GM12878 (cell line): ENCODE measurements around the gene S100A8. TPM values are rescaled to one million over a fixed set of nuclear protein-coding genes. Genes with fewer than 3 reads are reported as not detected.

Experiments
- ATAC-seq: fragments of 200-7000 bp; cut with Tn5 transposase; 3 replicates; pipeline ENCODE4 v1.9.1; 2020; ENCODE audit warnings: mild to moderate bottlenecking, moderate library complexity
- BruUV-seq: library from RNA; stranded (reverse); fragments of 400-500 nt; replicated peaks from 2 replicates; lab custom pipeline; 2021; lab: Mats Ljungman, UMichigan
- CTCF ChIA-PET: fragments of 300-600 bp; sonication (Branson Sonifier 250); formaldehyde crosslinking; extraction: SDS; loops from one replicate; lab custom pipeline; 2021; ENCODE audit warnings: inconsistent platforms; lab: Yijun Ruan, JAX
- POLR2A ChIA-PET: fragments of 350-600 bp; formaldehyde crosslinking; extraction: SDS; loops from one replicate; lab custom pipeline; 2021; ENCODE audit warnings: inconsistent platforms; lab: Charles Lee
- RAD21 ChIA-PET: fragments of 300-600 bp; sonication (Branson Sonifier 250); formaldehyde crosslinking; loops from one replicate; lab custom pipeline; 2023; ENCODE audit warnings: antibody characterized with exemption; ENCODE audit not compliant: unreplicated experiment; lab: Charles Lee
- SMC1A ChIA-PET: fragments of 300-600 bp; sonication (Branson Sonifier 250); formaldehyde crosslinking; loops from one replicate; lab custom pipeline; 2023; ENCODE audit not compliant: unreplicated experiment, uncharacterized antibody; lab: Charles Lee
- DNase-seq: peaks from one replicate; pipeline ENCODE4 v3.0.0-alpha.2; 2011; ENCODE audit warnings: low read depth, low spot score
- FAIRE-seq: peaks from 3 replicates; lab custom pipeline; 2011; peaks lifted over from hg19 to GRCh38; lab: Jason Lieb, UNC
- H2AFZ ChIP-seq: 2 replicates; pipeline ENCODE4 v1.6.0; 2011; ENCODE audit warnings: low read depth, low read length, control low read depth; ENCODE audit not compliant: control insufficient read depth
- H3K27ac ChIP-seq: 2 replicates; pipeline ENCODE4 v1.5.1; 2011; ENCODE audit warnings: control low read depth; ENCODE audit not compliant: control insufficient read depth, insufficient read depth
- H3K27me3 ChIP-seq, 2 experiments: replicated peaks in 1 of 2; 2 replicates each; pipeline versions ENCODE4 v1.6.0 to v1.6.1; 2011; ENCODE audit warnings: low read length in 1 of 2; ENCODE audit not compliant: control insufficient read depth in 2 of 2, insufficient read depth in 2 of 2
- H3K36me3 ChIP-seq, 2 experiments: 2 replicates each; pipeline ENCODE4 v1.5.1; 2011; ENCODE audit warnings: low read length in 1 of 2; ENCODE audit not compliant: control insufficient read depth in 2 of 2, insufficient read depth in 2 of 2
- H3K4me1 ChIP-seq: 2 replicates; pipeline ENCODE4 v1.6.1; 2011; ENCODE audit warnings: mild to moderate bottlenecking, low read length, moderate library complexity, mixed read lengths; ENCODE audit not compliant: control insufficient read depth, insufficient read depth
- H3K4me2 ChIP-seq: 2 replicates; pipeline ENCODE4 v1.6.0; 2011; ENCODE audit warnings: control low read depth; ENCODE audit not compliant: control insufficient read depth, insufficient read depth
- H3K4me3 ChIP-seq: fragments of 200-600 bp; sonication (generic); 2 replicates; pipeline ENCODE4 v1.5.1; 2016
- H3K79me2 ChIP-seq: 2 replicates; pipeline ENCODE4 v1.6.0; 2011; ENCODE audit warnings: low read length; ENCODE audit not compliant: control insufficient read depth, insufficient read depth
- H3K9ac ChIP-seq: 2 replicates; pipeline ENCODE4 v1.8.0; 2011; ENCODE audit warnings: low read length, control low read depth, mixed read lengths; ENCODE audit not compliant: control insufficient read depth, insufficient read depth
- H3K9me3 ChIP-seq: replicated peaks from 3 replicates; pipeline ENCODE4 v1.5.1; 2011; ENCODE audit warnings: mild to moderate bottlenecking, low read length; ENCODE audit not compliant: control insufficient read depth, insufficient read depth
- H4K20me1 ChIP-seq: 2 replicates; pipeline ENCODE4 v1.6.0; 2011; ENCODE audit not compliant: control insufficient read depth, insufficient read depth
- ASH2L ChIP-seq: fragments of 300-600, 200-600 bp; sonication (generic); IDR thresholded peaks from 2 replicates; pipeline ENCODE4 v1.6.1; 2017; ENCODE audit warnings: low read depth, mild to moderate bottlenecking, borderline replicate concordance
- ATF3 ChIP-seq: IDR thresholded peaks from 2 replicates; pipeline ENCODE4 v1.6.1; 2011; ENCODE audit warnings: low read depth, mild to moderate bottlenecking, low read length, moderate library complexity, borderline replicate concordance; ENCODE audit errors: extremely low read depth
- BACH1 ChIP-seq: fragments of 450-650 bp; IDR thresholded peaks from 2 replicates; pipeline ENCODE4 v1.6.1; 2017; ENCODE audit warnings: mild to moderate bottlenecking, borderline replicate concordance
- CREB1 ChIP-seq: IDR thresholded peaks from 2 replicates; pipeline ENCODE4 v1.6.1; 2012; ENCODE audit warnings: low read depth, mild to moderate bottlenecking, inconsistent platforms
- ESRRA ChIP-seq: IDR thresholded peaks from 2 replicates; pipeline ENCODE4 v1.6.1; 2012; ENCODE audit warnings: mild to moderate bottlenecking, low read length, improper control_type of control experiment
- ETV6 ChIP-seq, 2 experiments: fragments of 450-650 bp in 1 of 2; IDR thresholded peaks in 1 of 2; conservative IDR thresholded peaks in 1 of 2; 2 replicates each; pipeline ENCODE4 v1.6.1; 2014; ENCODE audit warnings: antibody characterized with exemption in 1 of 2, borderline replicate concordance in 1 of 2, low read depth in 1 of 2, mild to moderate bottlenecking in 1 of 2, moderate library complexity in 1 of 2
- FOXM1 ChIP-seq: IDR thresholded peaks from 2 replicates; pipeline ENCODE4 v1.6.1; 2012; ENCODE audit warnings: low read depth, mild to moderate bottlenecking, inconsistent platforms, low read length, moderate library complexity
- GABPA ChIP-seq: IDR thresholded peaks from 2 replicates; pipeline ENCODE4 v1.6.1; 2014; ENCODE audit warnings: antibody characterized with exemption, low read depth, mild to moderate bottlenecking, inconsistent platforms
- IRF3 ChIP-seq: fragments of 450-650 bp; IDR thresholded peaks from 2 replicates; pipeline ENCODE4 v1.6.1; 2014; ENCODE audit warnings: mild to moderate bottlenecking
- KAT2A ChIP-seq: conservative IDR thresholded peaks from 2 replicates; pipeline ENCODE4 v1.6.1; 2011; ENCODE audit warnings: low read depth, low read length; ENCODE audit not compliant: control insufficient read depth
- MEF2B ChIP-seq: fragments of 450-650 bp; IDR thresholded peaks from 2 replicates; pipeline ENCODE4 v1.6.1; 2018; ENCODE audit warnings: mild to moderate bottlenecking, moderate library complexity; ENCODE audit not compliant: partially characterized antibody, poor library complexity, severe bottlenecking
- MTA3 ChIP-seq: IDR thresholded peaks from 2 replicates; pipeline ENCODE4 v1.6.1; 2012; ENCODE audit warnings: low read length, inconsistent platforms, borderline replicate concordance
- RCOR1 ChIP-seq: conservative IDR thresholded peaks from 2 replicates; pipeline ENCODE4 v1.6.1; 2012; ENCODE audit warnings: low read depth, low read length, improper control_type of control experiment
- RELA ChIP-seq: fragments of 450-650 bp; IDR thresholded peaks from 2 replicates; pipeline ENCODE4 v1.8.0; 2014; ENCODE audit warnings: borderline replicate concordance; ENCODE audit not compliant: partially characterized antibody
- SRF ChIP-seq, 2 experiments: IDR thresholded peaks; 2 replicates each; pipeline ENCODE4 v1.6.1; 2011; ENCODE audit warnings: low read depth in 2 of 2, low read length in 2 of 2, mild to moderate bottlenecking in 1 of 2, moderate library complexity in 1 of 2
- STAT1 ChIP-seq: fragments of 450-650 bp; conservative IDR thresholded peaks from 2 replicates; pipeline ENCODE4 v1.6.1; 2014; ENCODE audit warnings: antibody characterized with exemption, mild to moderate bottlenecking
- STAT3 ChIP-seq: IDR thresholded peaks from 2 replicates; pipeline ENCODE4 v1.6.1; 2011; ENCODE audit warnings: low read depth, low read length, improper control_type of control experiment
- YY1 ChIP-seq: IDR thresholded peaks from 2 replicates; pipeline ENCODE4 v1.6.1; 2011; ENCODE audit warnings: low read depth, mild to moderate bottlenecking, low read length
- ZNF687 ChIP-seq: fragments of 450-650 bp; IDR thresholded peaks from 2 replicates; pipeline ENCODE4 v1.6.1; 2017; ENCODE audit warnings: mild to moderate bottlenecking, moderate library complexity
- WGBS: methylation state at CpG from one replicate; pipeline ENCODE4 v1.1.6; 2016; ENCODE audit warnings: low lambda C conversion rate; ENCODE audit not compliant: insufficient replicate concordance, insufficient coverage; ENCODE audit errors: missing lambda C conversion rate; 5-methylcytosine and 5-hydroxymethylcytosine counted together
- in situ Hi-C: fragments of 300-500 bp; cut with MboI; formaldehyde crosslinking; loops from 9 replicates; pipeline ENCODE4 v1.14.3; 2018; ENCODE audit warnings: mixed read lengths
- intact Hi-C: fragments of 100-400 bp; cut with micrococcal nuclease; formaldehyde crosslinking; loops from one replicate; pipeline ENCODE4 v1.14.2; 2022; ENCODE audit not compliant: unreplicated experiment
- polyA plus RNA-seq, 11 experiments: library from polyadenylated mRNA; depleted of rRNA in 4 of 11; unstranded in 6 of 11; stranded (reverse) in 5 of 11; fragments of >200 nt; fragmentation: Nextera tagmentation in 4 of 11; fragmentation: Illumina TruSeq in 1 of 11; extraction: Ambion mirVana in 4 of 11; extraction: Trizol in 1 of 11; gene quantifications; 1 replicate in 1 of 11; 2 replicates in 10 of 11; pipeline versions ENCODE4 v1.2.1 to v1.2.3, GENCODE V29; 2011 to 2016; ENCODE audit warnings: inconsistent platforms in 2 of 11, missing spikeins in 2 of 11, low read depth in 1 of 11
- total RNA-seq, 4 experiments: library from RNA; depleted of rRNA in 3 of 4; stranded (reverse); fragments of >200 nt in 3 of 4; fragmentation: Illumina TruSeq in 1 of 4; extraction: Trizol in 1 of 4; gene quantifications; 2 replicates each; pipeline versions ENCODE4 v1.2.1 to v1.2.3, GENCODE V29; 2013 to 2021

Gene S100A8
- total and polyA plus RNA-seq, 10 of the 15 experiments (the other 5 are each of a cell fraction or from before 2014, with no cell fraction given): 0.28 TPM; not detected in 9

GRCh38 chr1:153380711-153381110 lies 10.2 kb downstream of the S100A8 start (continued):
- TF ChIP-seq ZNF687 (no peak), KAT2A (no peak)

- Histone ChIP-seq H3K36me3 (no peaks in the 10 kb centered on the region), H3K9ac (no peak overlapping the region), H3K4me2 (no peak overlapping the region), H3K9me3 (no peaks in the 10 kb centered on the region), H3K4me3 (no peak overlapping the region), H4K20me1 (no peaks in the 10 kb centered on the region), H3K79me2 (no peaks in the 10 kb centered on the region), H2AFZ (no peak overlapping the region), H3K4me1 (no peaks in the 10 kb centered on the region), H3K27ac (no peak overlapping the region), H3K27me3 (peaks cover 0 to 2% of the 10 kb centered on the region in 2 experiments; a peak in 1 of 4 replicates)
- 42% methylated on average over 10 of the region's 10 CpGs for WGBS
- no peak for FAIRE-seq
- no TSS peak for BruUV-seq
- ChIA-PET RAD21 (no interaction called here), POLR2A (no interaction called here), CTCF (interaction anchor here (1.6 kb wide), 1 partner anchor 24 kb away, joined by 4 read pairs; no protein-coding TSS in a partner anchor), SMC1A (no interaction called here)
- intact Hi-C loops: no loop called here
- no peak for ATAC-seq
- in situ Hi-C loops: no loop called here
- no peak for DNase-seq
- TF ChIP-seq YY1: no peak
- no peak for TF ChIP-seq STAT1
- TF ChIP-seq GABPA: no peak
- TF ChIP-seq ESRRA: no peak
- TF ChIP-seq ATF3: no peak
- no peak for TF ChIP-seq RCOR1
- TF ChIP-seq RELA: no peak
- TF ChIP-seq STAT3: no peak
- TF ChIP-seq IRF3: no peak
- TF ChIP-seq ASH2L: no peak
- no peak for TF ChIP-seq ETV6 (conservative IDR thresholded peaks at IDR 0.05 in 1 of 2, IDR thresholded peaks at IDR 0.05 in 1 of 2; ENCODE audit: borderline replicate concordance in 1 of 2, low read depth in 1 of 2)
- TF ChIP-seq SRF (IDR thresholded peaks at IDR 0.05; ENCODE audit: low read depth in 2 of 2, low read length in 2 of 2): no peak
- TF ChIP-seq MTA3: no peak
- TF ChIP-seq BACH1: no peak
- TF ChIP-seq MEF2B: no peak
- no peak for TF ChIP-seq CREB1
- TF ChIP-seq FOXM1: no peak
These were observed 11.3 kb downstream of the S100A8 start for GRCh38 chr1:153379591-153379990.
